ENCODE measurements around the gene ORC3. TPM values are rescaled to one million over a fixed set of nuclear protein-coding genes. Genes with fewer than 3 reads are reported as not detected.
A peak's percentile ranks its signal among the peaks of the same experiment; 100 is the strongest.
"Not testable (repeated sequence)": the region's sequence is repeated elsewhere in the genome, so short reads cannot be mapped to it uniquely, and the experiment has no call there.

ORC3 gene
- total RNA-seq, 2 experiments from 2014 or later = 35.8 to 36.6 TPM

- TF ChIP-seq, protein P1, sequence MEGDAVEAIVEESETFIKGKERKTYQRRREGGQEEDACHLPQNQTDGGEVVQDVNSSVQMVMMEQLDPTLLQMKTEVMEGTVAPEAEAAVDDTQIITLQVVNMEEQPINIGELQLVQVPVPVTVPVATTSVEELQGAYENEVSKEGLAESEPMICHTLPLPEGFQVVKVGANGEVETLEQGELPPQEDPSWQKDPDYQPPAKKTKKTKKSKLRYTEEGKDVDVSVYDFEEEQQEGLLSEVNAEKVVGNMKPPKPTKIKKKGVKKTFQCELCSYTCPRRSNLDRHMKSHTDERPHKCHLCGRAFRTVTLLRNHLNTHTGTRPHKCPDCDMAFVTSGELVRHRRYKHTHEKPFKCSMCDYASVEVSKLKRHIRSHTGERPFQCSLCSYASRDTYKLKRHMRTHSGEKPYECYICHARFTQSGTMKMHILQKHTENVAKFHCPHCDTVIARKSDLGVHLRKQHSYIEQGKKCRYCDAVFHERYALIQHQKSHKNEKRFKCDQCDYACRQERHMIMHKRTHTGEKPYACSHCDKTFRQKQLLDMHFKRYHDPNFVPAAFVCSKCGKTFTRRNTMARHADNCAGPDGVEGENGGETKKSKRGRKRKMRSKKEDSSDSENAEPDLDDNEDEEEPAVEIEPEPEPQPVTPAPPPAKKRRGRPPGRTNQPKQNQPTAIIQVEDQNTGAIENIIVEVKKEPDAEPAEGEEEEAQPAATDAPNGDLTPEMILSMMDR (IDR thresholded peaks at IDR 0.05) = no peak
- ATAC-seq = no peak
- CTCF ChIA-PET = no interaction called here
Observed at GRCh38 chr6:87710090-87710489, 120.2 kb downstream of the ORC3 start.

GRCh38 chr6:87712713-87713112, 122.8 kb downstream of the ORC3 start:
- H3K27me3 Mint-ChIP-seq; intact Hi-C loops (cut with micrococcal nuclease); H3K4me3 Mint-ChIP-seq; DNase-seq; H3K4me1 Mint-ChIP-seq (ENCODE audit: low read depth); H3K36me3 Mint-ChIP-seq (ENCODE audit: low read depth); ATAC-seq; H3K9me3 Mint-ChIP-seq; H3K27ac Mint-ChIP-seq; POLR2A ChIA-PET: not testable (repeated sequence)
- CTCF ChIA-PET = interaction anchor here (1.1 kb wide), 1 partner anchor 17 kb away, joined by 3 read pairs; no protein-coding TSS in a partner anchor

More at GRCh38 chr6:87710090-87710489, 120.2 kb downstream of the ORC3 start:
- POLR2A ChIA-PET = interaction anchor here (1.7 kb wide), 1 partner anchor 22 kb away, joined by 7 read pairs; no protein-coding TSS in a partner anchor
- H3K9me3 Mint-ChIP-seq = no peaks in the 10 kb centered on the region
- H3K27ac Mint-ChIP-seq = no peak overlapping the region
- intact Hi-C loops (cut with micrococcal nuclease) = no loop called here
- H3K36me3 Mint-ChIP-seq (ENCODE audit: low read depth) = no peaks in the 10 kb centered on the region
- no peak for DNase-seq
- H3K27me3 Mint-ChIP-seq = no peaks in the 10 kb centered on the region
- H3K4me1 Mint-ChIP-seq (ENCODE audit: low read depth) = peaks cover 12% of the 10 kb centered on the region
- H3K4me3 Mint-ChIP-seq = no peak overlapping the region

- ChIA-PET CTCF (interaction anchor here (1.1 kb wide), 1 partner anchor 18 kb away, joined by 5 read pairs; no protein-coding TSS in a partner anchor), POLR2A (interaction anchor here (0.7 to 1.3 kb wide), 3 partner anchors 9 to 88 kb away, joined by 3 to 5 read pairs (median 3); partner anchors contain the start of gene AKIRIN2)
- Mint-ChIP-seq H3K4me1 (ENCODE audit: low read depth) (peaks cover 7% of the 10 kb centered on the region), H3K27me3 (no peaks in the 10 kb centered on the region), H3K36me3 (ENCODE audit: low read depth) (no peaks in the 10 kb centered on the region), H3K4me3 (no peak overlapping the region), H3K27ac (peak overlapping the region; percentile 77), H3K9me3 (no peaks in the 10 kb centered on the region)
- peak; percentile 20 for DNase-seq
- TF ChIP-seq, protein P1 (IDR thresholded peaks at IDR 0.05) = no peak
- intact Hi-C loops (cut with micrococcal nuclease) = no loop called here
- ATAC-seq = peak; percentile 84
Observed at GRCh38 chr6:87714093-87714842, 124.3 kb downstream of the ORC3 start.

Other genes starting within 250 kb of the ORC3 start
- gene C6orf163, start 245.3 kb upstream of the ORC3 start, total RNA-seq = 1 to 10 TPM; 1.3 to 1.4 TPM
- gene CFAP206, start 182.2 kb upstream of the ORC3 start, total RNA-seq = not detected
- gene SLC35A1, start 117.2 kb upstream of the ORC3 start, total RNA-seq = 1 to 10 TPM; 7.7 to 7.9 TPM
- 10 to 100 TPM; 17.4 to 20.4 TPM for gene RARS2, start 148 bp upstream of the ORC3 start, total RNA-seq
- 10 to 100 TPM; 42.1 to 45.6 TPM for gene AKIRIN2, start 112.1 kb downstream of the ORC3 start, total RNA-seq